Subcutaneous adipose tissue (tissue), 4 donors: ENCODE measurements around the gene GRID1. TPM values are rescaled to one million over a fixed set of nuclear protein-coding genes. Genes with fewer than 3 reads are reported as not detected.

Experiments
- CTCF ChIP-seq: fragments of 450-650 bp; IDR thresholded peaks from one replicate; pipeline ENCODE4 v1.5.1; 2016; ENCODE audit warnings: low read depth, mild to moderate bottlenecking, control low read depth, antibody characterized with exemption, moderate library complexity
- total RNA-seq, 4 donors: library from RNA; depleted of rRNA; stranded (reverse); fragments of >200 nt; gene quantifications; one replicate each; pipeline ENCODE4 v1.1.0, GENCODE V29; 2016

GRID1 gene
- total RNA-seq, 4 donors from 2014 or later, result 0.49 to 2.0 (median 1.1) TPM

DNA sequence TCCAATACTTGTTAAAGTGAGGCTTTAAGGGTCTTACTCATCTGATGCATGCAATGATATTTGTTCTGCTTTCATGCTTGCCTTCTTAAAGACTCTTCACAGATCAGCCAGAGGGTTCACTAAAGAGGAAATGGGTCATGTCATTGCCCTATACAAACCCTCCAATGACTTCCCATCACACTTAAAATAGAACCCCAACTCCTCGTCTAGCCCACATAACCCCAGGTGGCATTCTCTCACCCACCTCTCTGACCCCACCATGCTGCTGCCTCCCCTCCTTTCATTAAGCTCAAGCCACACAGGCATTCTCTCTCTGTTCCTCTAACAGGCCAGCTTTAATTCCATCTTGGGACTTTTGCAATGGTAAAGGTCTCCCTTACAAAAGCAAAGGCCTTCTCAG, 253.6 kb downstream of the GRID1 start:
- TF ChIP-seq CTCF, result no peak

DNA sequence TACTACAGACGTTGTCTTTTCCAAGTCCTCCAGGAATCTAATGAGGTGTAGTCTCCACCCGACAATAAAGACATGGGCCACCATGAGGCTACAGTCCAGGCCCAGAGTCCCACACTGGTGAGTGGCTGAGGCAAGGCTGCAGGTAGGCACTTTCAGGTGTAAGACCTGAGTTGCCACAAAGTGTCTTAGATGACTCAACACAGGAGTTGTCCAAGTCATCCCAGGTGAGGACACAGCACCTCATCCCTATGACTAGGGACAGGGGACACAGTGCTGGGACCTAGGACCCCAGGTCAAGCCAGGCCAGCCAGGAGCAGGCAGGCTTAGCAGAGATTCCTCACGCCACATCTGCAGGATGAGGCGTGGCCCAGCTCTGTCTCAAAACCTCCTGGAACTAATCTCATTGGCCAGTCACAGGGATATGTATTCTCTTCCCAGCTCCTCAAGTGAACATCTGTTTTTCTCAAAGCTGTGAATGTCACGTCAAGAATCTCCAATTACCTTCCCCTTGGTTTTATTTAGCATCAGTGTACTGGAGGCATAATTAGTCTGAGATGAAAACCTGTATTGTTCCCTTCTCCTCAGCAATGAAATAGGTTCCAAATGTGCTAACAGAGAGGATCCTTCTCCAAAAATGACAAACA, 254.6 kb downstream of the GRID1 start:
- no peak for TF ChIP-seq CTCF

GRCh38 chr10:86110156-86110786, 256.3 kb downstream of the GRID1 start:
- no peak for TF ChIP-seq CTCF

GRCh38 chr10:86109421-86109820, 257.2 kb downstream of the GRID1 start:
- TF ChIP-seq CTCF, result no peak

DNA sequence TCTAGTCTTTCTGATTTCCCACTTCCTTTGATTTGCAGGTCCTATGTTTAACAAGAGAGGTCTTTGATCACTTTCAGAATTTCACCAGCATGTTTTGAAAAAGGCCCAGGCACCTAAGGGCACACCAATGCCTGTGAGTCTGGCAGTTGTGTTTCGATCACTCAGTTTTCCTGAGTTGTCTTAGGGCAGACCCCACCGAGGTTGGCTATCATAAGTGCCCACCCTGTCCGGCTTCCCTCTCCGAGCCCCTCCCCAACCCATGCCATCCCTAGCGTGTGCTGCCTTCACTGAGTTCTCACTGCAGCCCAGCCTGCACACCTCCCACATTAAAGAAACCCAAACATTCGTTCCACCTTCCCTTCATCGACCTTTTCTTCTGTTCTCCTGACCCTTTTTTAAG, 257.9 kb downstream of the GRID1 start:
- no peak for TF ChIP-seq CTCF

DNA sequence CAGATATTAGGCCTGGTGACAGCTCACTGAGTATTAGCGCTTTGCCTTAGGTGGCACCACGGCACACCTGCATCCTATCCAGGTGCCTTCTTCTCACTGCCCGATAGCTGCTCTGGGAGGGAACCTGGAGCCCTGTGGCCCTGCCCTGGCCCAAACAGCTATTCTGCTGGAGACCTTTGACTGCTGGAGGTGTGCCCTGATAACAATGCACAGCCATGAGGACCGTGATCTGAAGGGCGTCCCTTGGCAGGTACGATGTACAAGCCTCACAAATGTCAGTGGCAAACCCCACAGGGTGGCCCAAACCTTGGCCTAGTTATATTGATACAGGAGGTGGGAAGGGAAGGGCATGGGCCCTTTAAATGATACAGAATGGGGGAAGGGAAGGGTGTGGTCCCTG, 259.5 kb downstream of the GRID1 start:
- TF ChIP-seq CTCF, result no peak

DNA sequence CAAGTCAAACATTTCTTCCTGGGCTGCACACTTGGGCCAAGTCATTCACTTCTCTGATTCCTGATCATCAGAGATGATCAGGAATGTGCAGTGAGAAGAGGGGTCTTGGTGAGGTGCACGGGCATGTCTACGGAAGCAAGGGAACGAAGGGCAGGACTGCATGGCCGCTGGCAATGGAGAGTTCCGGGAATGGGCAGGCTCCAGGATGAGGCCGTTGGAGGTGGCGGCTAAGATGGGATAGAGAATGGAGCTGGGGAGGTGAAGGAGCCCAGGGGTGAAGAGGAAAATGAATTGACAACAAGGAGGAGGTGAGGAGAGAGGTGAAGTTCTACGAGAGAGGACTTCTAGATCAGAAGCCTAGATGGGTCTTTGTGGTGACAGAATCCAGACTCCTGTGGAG, 260.0 kb downstream of the GRID1 start:
- TF ChIP-seq CTCF, result no peak
